GM12873 (cell line): ENCODE data around the gene TOB2.

Experiments used
- CTCF ChIP-seq: IDR thresholded peaks from 2 replicates; pipeline ENCODE4 v1.5.1; 2012; ENCODE audit warnings: low read depth, mild to moderate bottlenecking, moderate library complexity, low read length, control low read depth; ENCODE audit not compliant: insufficient read depth; ENCODE audit errors: missing control alignments

Gene TOB2

GRCh38 chr22:41442240-41442792, 4.3 kb downstream of the TOB2 start:
- no peak for TF ChIP-seq CTCF

GRCh38 chr22:41437198-41437597, 9.4 kb downstream of the TOB2 start:
- TF ChIP-seq CTCF, result no peak

GRCh38 chr22:41436322-41437113, 10.1 kb downstream of the TOB2 start:
- TF ChIP-seq CTCF, result no peak

GRCh38 chr22:41435560-41435959, 11.0 kb downstream of the TOB2 start:
- no peak for TF ChIP-seq CTCF

- no peak for TF ChIP-seq CTCF
Measured at GRCh38 chr22:41431656-41432055, 14.9 kb downstream of the TOB2 start.

GRCh38 chr22:41429951-41430332, 16.7 kb downstream of the TOB2 start:
- TF ChIP-seq CTCF, result no peak

- TF ChIP-seq CTCF, result no peak
Measured at GRCh38 chr22:41429232-41429950, 17.2 kb downstream of the TOB2 start.
